Cardiac fibroblast (primary cell): ENCODE data around the gene TLCD3A.

ENCODE experiments used
- DNase-seq, 2 donors: peaks; one replicate each; pipeline versions ENCODE4 v3.0.0 to v3.0.0-alpha.2; 2010; ENCODE audit warnings: low read depth in 2 of 2
- H3K4me3 ChIP-seq, 2 donors: replicated peaks in 1 of 2; 1 replicate in 1 of 2; 2 replicates in 1 of 2; pipeline ENCODE4 v1.5.1; 2011; ENCODE audit warnings: low read depth in 2 of 2, low read length in 2 of 2, mild to moderate bottlenecking in 2 of 2, moderate library complexity in 1 of 2
- TF ChIP-seq, protein P1 (sequence below): IDR thresholded peaks from one replicate; pipeline ENCODE4 v1.5.1; 2011; ENCODE audit warnings: low read depth, mild to moderate bottlenecking, low read length, inconsistent platforms

The TLCD3A gene

DNA sequence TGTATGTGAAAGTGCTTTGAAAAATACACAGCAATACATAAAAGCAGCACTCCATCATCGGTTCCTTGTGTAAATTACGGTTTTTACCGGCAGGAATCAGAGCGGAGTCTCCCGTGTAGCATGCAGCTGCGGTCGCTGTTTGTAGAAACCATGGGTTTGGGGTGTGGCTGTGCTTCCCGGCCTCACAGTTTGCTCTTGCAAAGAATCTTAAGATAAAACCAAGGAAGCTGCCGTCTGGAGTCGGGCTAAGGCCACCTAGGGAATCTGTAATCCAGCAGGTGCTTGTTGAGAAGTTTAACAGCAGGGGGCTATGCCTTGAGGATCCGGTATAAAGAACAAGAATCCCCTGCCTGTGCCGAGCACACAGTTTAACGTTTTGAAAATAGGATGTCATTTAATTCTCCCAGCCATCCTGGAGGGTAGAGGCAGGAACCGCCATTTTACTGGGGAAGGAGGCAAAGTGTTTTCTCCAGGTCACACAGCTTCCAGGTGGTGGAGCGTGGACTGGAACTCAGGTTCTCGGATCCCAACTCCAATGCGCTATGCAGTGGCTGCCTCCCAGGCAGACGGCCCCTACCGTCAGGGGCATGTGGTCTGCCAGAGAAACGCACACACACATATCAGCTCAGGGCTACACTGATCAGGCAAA is 6.0 kb upstream of the TLCD3A start:
- TF ChIP-seq, protein P1, sequence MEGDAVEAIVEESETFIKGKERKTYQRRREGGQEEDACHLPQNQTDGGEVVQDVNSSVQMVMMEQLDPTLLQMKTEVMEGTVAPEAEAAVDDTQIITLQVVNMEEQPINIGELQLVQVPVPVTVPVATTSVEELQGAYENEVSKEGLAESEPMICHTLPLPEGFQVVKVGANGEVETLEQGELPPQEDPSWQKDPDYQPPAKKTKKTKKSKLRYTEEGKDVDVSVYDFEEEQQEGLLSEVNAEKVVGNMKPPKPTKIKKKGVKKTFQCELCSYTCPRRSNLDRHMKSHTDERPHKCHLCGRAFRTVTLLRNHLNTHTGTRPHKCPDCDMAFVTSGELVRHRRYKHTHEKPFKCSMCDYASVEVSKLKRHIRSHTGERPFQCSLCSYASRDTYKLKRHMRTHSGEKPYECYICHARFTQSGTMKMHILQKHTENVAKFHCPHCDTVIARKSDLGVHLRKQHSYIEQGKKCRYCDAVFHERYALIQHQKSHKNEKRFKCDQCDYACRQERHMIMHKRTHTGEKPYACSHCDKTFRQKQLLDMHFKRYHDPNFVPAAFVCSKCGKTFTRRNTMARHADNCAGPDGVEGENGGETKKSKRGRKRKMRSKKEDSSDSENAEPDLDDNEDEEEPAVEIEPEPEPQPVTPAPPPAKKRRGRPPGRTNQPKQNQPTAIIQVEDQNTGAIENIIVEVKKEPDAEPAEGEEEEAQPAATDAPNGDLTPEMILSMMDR: no peak
- DNase-seq: no peak
- no peak overlapping the region for H3K4me3 ChIP-seq

DNA sequence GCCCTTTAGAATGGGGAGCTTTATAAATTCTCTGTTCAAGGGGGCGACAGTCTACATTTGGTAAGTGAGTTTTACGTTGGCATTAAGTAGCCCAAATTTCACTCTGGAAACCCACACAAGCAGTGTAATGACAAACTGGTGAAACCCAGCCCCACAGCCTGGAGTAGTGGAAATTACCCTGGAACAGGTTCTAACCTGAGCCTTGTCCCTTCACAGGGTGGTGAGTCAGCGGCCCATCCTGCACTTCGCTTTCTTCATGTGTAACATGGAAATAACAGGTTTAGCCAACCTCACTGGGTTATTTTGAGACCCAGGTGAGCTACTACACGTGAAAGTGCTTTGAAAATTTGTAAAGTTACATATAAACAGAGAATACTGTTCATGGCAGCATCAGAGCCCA is 3.5 kb upstream of the TLCD3A start:
- no peak overlapping the region for H3K4me3 ChIP-seq
- no peak for DNase-seq
- TF ChIP-seq, protein P1: no peak

DNA sequence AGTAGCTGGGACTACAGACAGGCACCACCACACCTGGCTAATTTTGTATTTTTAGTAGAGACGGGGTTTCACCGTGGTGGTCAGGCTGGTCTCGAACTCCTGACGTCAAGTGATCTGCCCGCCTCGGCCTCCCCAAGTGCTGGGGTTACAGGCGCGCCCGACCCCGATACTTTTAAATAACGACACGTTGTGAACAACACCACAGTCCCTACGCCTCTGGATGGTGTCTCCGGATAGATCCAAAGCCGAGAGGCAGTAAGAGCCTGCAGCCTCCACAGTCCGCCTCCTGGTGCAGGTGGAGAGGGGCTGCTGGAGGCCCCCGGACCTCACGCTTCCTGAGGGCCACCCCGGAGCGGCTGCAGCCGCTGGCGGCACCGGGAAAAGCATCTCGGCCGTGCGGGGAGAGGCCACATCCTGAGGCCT is 741 bp upstream of the TLCD3A start:
- TF ChIP-seq, protein P1: no peak
- peak overlapping the region; percentile 61 to 67 for H3K4me3 ChIP-seq
- DNase-seq: peak in 1 of 2 donors; percentile 31

DNA sequence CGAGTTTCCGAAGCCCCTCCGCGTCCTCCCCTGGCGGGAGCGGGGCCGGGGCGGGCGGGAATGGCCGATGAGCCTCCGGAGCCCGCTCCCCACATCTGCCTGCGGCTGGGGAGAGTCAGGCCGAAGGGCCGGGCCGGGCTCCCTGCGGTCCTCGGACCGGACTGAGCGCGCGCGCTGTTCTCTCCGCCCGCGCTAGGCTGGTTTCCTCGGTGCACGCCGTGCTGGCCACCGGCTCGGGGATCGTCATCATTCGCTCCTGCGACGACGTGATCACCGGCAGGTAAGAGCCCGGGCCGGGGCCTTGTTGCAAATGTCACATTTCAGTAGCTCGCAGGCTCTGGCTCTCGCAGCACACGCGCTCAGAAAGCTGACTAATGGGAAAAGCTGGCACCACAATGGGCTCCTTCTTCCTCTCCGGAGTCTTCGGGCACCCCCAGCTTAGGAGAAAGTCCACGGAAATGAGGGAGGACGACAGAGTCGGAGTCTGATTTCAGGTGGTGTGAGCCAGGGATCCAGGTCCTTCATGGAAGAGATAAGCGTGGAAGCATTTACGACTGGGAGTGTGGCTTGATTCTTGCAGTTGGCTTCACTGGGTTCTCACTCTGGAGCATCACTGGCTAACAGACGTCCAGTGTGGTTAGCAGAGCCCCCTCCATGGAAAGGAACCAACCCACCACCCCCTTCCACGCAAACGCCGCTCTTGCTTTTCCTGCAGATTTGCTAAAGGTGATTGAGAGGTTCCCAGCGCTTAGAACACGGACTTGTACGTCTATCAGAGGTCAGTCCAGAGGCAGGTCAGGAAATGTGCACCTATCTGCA is 715 bp downstream of the TLCD3A start:
- H3K4me3 ChIP-seq: peak overlapping the region; percentile 60 to 61
- TF ChIP-seq, protein P1: no peak
- peak; percentile 29 to 51 for DNase-seq

DNA sequence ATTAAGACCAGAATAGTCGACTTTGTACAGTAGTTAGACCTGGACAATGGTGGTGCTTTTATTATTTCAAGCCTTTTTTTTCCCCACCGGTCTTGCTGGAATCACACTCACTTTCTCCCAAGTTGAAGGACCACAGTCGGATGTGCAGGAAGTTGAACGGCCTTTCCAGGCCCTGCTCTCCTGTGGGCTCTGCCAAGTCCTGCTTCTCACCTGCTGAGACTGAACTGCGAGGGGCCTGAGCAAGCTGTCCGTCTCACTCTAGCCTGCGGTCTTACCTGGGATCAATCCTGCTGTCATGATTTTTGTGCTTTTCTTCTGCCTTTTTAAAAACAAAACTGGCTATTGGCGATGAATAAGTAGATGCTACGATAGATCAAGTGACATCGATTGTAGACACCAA is 1.3 kb downstream of the TLCD3A start:
- H3K4me3 ChIP-seq: peak overlapping the region; percentile 60 to 61
- no peak for DNase-seq
- TF ChIP-seq, protein P1: no peak

DNA sequence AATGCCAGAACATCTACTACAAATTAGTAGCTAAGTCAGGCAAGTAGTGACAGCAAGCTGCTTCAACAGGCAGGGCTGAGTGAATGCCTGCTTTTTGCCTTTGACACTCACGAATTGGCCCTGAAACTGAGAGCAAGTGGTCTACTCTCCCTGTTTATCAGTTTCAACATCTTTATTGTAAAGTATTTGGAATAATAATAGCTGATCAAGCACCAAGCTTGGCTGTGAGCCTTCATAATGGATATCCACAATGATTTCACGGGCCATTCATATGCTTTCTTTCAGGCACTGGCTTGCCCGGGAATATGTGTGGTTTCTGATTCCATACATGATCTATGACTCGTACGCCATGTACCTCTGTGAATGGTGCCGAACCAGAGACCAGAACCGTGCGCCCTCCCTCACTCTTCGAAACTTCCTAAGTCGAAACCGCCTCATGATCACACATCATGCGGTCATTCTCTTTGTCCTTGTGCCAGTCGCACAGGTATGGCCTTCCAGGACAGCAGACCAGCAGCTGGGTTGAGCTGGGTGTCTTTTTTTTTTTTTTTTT is 5.2 kb downstream of the TLCD3A start:
- H3K4me3 ChIP-seq: no peak overlapping the region
- TF ChIP-seq, protein P1: no peak
- no peak for DNase-seq
